ENCODE measurements around the gene METAP1D. TPM values are rescaled to one million over a fixed set of nuclear protein-coding genes. Genes with fewer than 3 reads are reported as not detected.

Gene METAP1D
- polyA plus RNA-seq, 1 of the 3 experiments (the other 2 are of a cell fraction) = 10.3 TPM

DNA sequence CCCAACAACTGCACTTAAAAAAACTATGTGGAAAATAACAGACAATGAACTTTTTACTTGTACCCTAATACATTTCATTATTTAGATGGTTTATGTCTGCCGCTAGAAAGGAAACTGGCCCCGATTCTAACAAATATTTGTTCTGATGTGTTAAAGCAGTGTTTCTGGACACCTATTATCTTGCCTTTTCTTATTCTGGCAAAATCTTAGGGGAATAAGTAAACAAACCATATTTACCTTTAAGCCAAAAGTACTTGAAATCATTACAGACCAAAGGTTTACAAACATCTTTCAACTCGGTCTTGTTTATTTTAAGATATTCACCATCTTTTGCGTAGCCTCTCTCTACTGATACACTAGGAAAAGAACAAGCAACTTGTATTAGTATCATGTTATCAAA is 73.8 kb downstream of the METAP1D start:
- Histone ChIP-seq H3K79me2 (ENCODE audit: insufficient read depth) (no peaks in the 10 kb centered on the region), H3K27me3 (ENCODE audit: insufficient read depth) (no peaks in the 10 kb centered on the region), H3K4me3 (ENCODE audit: low read depth in 2 of 2, low read length in 1 of 2) (no peak overlapping the region), H3K9me2 (no peaks in the 10 kb centered on the region), H3F3A (replicated peaks; ENCODE audit: insufficient read depth) (peaks cover 2% of the 10 kb centered on the region), H3K9me3 (no peaks in the 10 kb centered on the region), H3K4me2 (no peak overlapping the region), H3K36me3 (replicated peaks in 1 of 2; ENCODE audit: control insufficient read depth in 1 of 2, insufficient read depth in 2 of 2, low read length in 1 of 2) (no peaks in the 10 kb centered on the region), H3K9ac (no peak overlapping the region), H4K20me1 (ENCODE audit: insufficient read depth) (no peaks in the 10 kb centered on the region), H2AFZ (ENCODE audit: low read depth) (no peak overlapping the region), H3K4me1 (ENCODE audit: control insufficient read depth in 1 of 2, insufficient read depth in 2 of 2, low read depth in 1 of 2, low read length in 1 of 2) (peaks cover 0 to 4% of the 10 kb centered on the region in 2 experiments; a peak in 1 of 4 replicates), H3K27ac (ENCODE audit: low read depth in 2 of 2, low read length in 1 of 2) (no peak overlapping the region)
- ChIA-PET POLR2A (no interaction called here), CTCF (interaction anchor here (1.0 to 1.4 kb wide), 3 partner anchors 8 to 31 kb away, joined by 3 to 4 read pairs (median 3); no protein-coding TSS in a partner anchor)
- WGBS (ENCODE audit: low lambda C conversion rate) = 91% methylated on average over 4 of the region's 4 CpGs
- no peak for DNase-seq
- TF ChIP-seq, protein P1, sequence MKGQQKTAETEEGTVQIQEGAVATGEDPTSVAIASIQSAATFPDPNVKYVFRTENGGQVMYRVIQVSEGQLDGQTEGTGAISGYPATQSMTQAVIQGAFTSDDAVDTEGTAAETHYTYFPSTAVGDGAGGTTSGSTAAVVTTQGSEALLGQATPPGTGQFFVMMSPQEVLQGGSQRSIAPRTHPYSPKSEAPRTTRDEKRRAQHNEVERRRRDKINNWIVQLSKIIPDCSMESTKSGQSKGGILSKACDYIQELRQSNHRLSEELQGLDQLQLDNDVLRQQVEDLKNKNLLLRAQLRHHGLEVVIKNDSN (IDR thresholded peaks at IDR 0.05; ENCODE audit: borderline replicate concordance, low read depth) = no peak
- TF ChIP-seq, protein P2, sequence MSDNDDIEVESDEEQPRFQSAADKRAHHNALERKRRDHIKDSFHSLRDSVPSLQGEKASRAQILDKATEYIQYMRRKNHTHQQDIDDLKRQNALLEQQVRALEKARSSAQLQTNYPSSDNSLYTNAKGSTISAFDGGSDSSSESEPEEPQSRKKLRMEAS (IDR thresholded peaks at IDR 0.05; ENCODE audit: low read depth) = no peak
- TF ChIP-seq TCF12 (IDR thresholded peaks at IDR 0.05) = no peak
- TF ChIP-seq EZH2phosphoT487 (IDR thresholded peaks at IDR 0.05; ENCODE audit: borderline replicate concordance, low read depth) = no peak
- TF ChIP-seq, protein P3, sequence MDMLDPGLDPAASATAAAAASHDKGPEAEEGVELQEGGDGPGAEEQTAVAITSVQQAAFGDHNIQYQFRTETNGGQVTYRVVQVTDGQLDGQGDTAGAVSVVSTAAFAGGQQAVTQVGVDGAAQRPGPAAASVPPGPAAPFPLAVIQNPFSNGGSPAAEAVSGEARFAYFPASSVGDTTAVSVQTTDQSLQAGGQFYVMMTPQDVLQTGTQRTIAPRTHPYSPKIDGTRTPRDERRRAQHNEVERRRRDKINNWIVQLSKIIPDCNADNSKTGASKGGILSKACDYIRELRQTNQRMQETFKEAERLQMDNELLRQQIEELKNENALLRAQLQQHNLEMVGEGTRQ (IDR thresholded peaks at IDR 0.05; ENCODE audit: borderline replicate concordance, low read depth, low read length) = no peak
- TF ChIP-seq POLR2AphosphoS5 (IDR thresholded peaks at IDR 0.05; ENCODE audit: low read depth, low read length) = no peak
- no peak for TF ChIP-seq TAF1 (IDR thresholded peaks at IDR 0.05; ENCODE audit: borderline replicate concordance, low read depth, low read length)
- no peak for TF ChIP-seq TEAD4 (IDR thresholded peaks at IDR 0.05; ENCODE audit: borderline replicate concordance, insufficient read depth)
- no peak for TF ChIP-seq RXRA (IDR thresholded peaks at IDR 0.05; ENCODE audit: borderline replicate concordance, low read depth)

DNA sequence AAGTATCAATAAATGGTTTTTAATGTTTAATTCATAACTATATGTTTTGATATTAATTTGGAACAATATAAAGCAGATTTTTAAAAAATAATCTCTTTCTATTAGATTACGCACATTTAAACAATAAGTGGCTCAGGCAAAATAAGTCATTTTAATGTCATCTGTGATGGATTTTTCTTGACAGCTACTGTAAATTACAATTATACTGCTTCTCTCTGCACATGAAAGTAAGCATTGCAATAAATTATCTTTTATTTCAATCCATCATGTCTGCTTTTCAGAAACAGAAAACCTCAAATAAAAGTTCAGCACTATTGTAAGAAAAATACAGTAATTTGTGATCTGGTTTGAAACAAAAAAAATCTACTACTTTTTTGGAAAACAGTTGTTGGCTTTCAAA is 74.5 kb downstream of the METAP1D start:
- H3K79me2 ChIP-seq (ENCODE audit: insufficient read depth) = no peaks in the 10 kb centered on the region
- CTCF ChIA-PET = interaction anchor here (1.0 kb wide), 1 partner anchor 30 kb away, joined by 3 read pairs; no protein-coding TSS in a partner anchor
- peaks cover 2% of the 10 kb centered on the region for H3F3A ChIP-seq (replicated peaks; ENCODE audit: insufficient read depth)
- H3K9ac ChIP-seq = no peak overlapping the region
- no peak overlapping the region for H3K4me2 ChIP-seq
- no peaks in the 10 kb centered on the region for H3K27me3 ChIP-seq (ENCODE audit: insufficient read depth)
- 96% methylated on average over 1 of the region's 1 CpG for WGBS (ENCODE audit: low lambda C conversion rate)
- DNase-seq = no peak
- peaks cover 0 to 4% of the 10 kb centered on the region in 2 experiments; a peak in 1 of 4 replicates for H3K4me1 ChIP-seq (ENCODE audit: control insufficient read depth in 1 of 2, insufficient read depth in 2 of 2, low read depth in 1 of 2, low read length in 1 of 2)
- TF ChIP-seq GATA2 (CRISPR knock-in tag; IDR thresholded peaks at IDR 0.05) (no peak), YY1 (IDR thresholded peaks at IDR 0.05; ENCODE audit: low read depth) (no peak), FOXM1 (IDR thresholded peaks at IDR 0.05; ENCODE audit: low read depth) (no peak)
- TF ChIP-seq, protein P4, sequence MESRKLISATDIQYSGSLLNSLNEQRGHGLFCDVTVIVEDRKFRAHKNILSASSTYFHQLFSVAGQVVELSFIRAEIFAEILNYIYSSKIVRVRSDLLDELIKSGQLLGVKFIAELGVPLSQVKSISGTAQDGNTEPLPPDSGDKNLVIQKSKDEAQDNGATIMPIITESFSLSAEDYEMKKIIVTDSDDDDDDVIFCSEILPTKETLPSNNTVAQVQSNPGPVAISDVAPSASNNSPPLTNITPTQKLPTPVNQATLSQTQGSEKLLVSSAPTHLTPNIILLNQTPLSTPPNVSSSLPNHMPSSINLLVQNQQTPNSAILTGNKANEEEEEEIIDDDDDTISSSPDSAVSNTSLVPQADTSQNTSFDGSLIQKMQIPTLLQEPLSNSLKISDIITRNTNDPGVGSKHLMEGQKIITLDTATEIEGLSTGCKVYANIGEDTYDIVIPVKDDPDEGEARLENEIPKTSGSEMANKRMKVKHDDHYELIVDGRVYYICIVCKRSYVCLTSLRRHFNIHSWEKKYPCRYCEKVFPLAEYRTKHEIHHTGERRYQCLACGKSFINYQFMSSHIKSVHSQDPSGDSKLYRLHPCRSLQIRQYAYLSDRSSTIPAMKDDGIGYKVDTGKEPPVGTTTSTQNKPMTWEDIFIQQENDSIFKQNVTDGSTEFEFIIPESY (IDR thresholded peaks at IDR 0.05; ENCODE audit: borderline replicate concordance, low read depth) = no peak
- POLR2A ChIA-PET = no interaction called here
- H4K20me1 ChIP-seq (ENCODE audit: insufficient read depth) = no peaks in the 10 kb centered on the region
- H3K27ac ChIP-seq (ENCODE audit: low read depth in 2 of 2, low read length in 1 of 2) = no peak overlapping the region
- no peak overlapping the region for H2AFZ ChIP-seq (ENCODE audit: low read depth)
- H3K4me3 ChIP-seq (ENCODE audit: low read depth in 2 of 2, low read length in 1 of 2) = no peak overlapping the region
- no peaks in the 10 kb centered on the region for H3K9me3 ChIP-seq
- H3K36me3 ChIP-seq (replicated peaks in 1 of 2; ENCODE audit: control insufficient read depth in 1 of 2, insufficient read depth in 2 of 2, low read length in 1 of 2) = no peaks in the 10 kb centered on the region
- no peaks in the 10 kb centered on the region for H3K9me2 ChIP-seq

Data from SK-N-SH (cell line).